H54 (cell line): Measurements from ENCODE around the gene TBCK.

Experiments used
- DNase-seq: peaks from one replicate; pipeline ENCODE4 v3.0.0; 2011; ENCODE audit warnings: low spot score, mixed read lengths; ENCODE audit not compliant: insufficient read length
- FAIRE-seq: peaks from 3 replicates; lab custom pipeline; 2011; peaks lifted over from hg19 to GRCh38; lab: Jason Lieb, UNC
- POLR2A ChIP-seq: IDR thresholded peaks from 2 replicates; pipeline ENCODE4 v1.6.1; 2011; ENCODE audit warnings: low read depth, mild to moderate bottlenecking, low read length

TBCK gene

GRCh38 chr4:106287353-106287969 is 28.5 kb downstream of the TBCK start:
- DNase-seq = peak; percentile 1
- TF ChIP-seq POLR2A = no peak
- FAIRE-seq = peak; percentile 15

GRCh38 chr4:106286611-106287010 is 29.4 kb downstream of the TBCK start:
- FAIRE-seq (no peak), DNase-seq (no peak)
- TF ChIP-seq POLR2A = no peak

- no peak for DNase-seq
- FAIRE-seq = no peak
- TF ChIP-seq POLR2A = no peak
Observed at GRCh38 chr4:106284227-106284626, 31.8 kb downstream of the TBCK start.

DNA sequence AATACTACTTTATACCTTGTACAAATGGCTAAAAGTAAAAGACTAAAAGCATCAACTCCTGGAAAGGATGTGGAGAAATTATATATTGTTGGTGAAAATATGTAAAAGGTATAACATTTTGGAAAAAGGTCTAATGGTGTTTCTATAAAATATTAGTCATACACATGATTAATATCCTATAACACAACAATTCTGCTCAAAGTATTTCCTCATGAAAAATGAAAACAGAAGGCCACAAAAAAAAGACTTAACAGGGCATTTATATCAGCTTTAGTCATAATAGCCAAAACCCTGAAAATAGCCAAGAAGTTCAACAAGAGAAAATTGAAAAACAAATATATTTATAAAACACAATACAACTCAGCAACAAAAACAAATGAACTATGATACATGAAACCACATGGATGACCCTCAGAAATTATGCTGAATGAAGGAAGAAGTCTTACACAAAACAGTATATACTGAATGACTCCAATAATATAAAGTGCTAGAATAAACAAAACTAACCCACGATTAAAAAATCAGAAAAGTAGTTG is 38.8 kb downstream of the TBCK start:
- no peak for FAIRE-seq
- no peak for DNase-seq
- TF ChIP-seq POLR2A = no peak

GRCh38 chr4:106273831-106274230 is 42.2 kb downstream of the TBCK start:
- no peak for FAIRE-seq
- TF ChIP-seq POLR2A = no peak
- DNase-seq = no peak

DNA sequence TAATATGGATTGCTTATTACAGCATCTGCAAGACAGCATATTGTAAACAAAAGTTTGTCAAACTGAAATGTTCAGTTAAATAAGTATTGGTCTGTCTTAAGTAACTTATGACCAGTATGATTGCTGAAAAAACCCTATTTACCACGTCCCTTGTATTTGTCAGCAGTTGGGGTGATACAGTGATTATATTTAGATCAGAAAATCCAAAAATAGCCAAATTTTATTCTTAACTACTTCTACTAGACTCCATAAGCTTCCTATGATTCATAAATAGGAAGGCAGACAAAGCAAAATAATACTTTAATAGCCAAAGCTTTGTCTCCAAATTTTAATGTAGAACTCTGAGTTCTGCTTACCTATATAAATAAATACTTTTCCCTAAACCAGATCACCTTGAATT is 45.3 kb downstream of the TBCK start:
- no peak for TF ChIP-seq POLR2A
- DNase-seq (no peak), FAIRE-seq (no peak)

- FAIRE-seq = no peak
- DNase-seq = no peak
- TF ChIP-seq POLR2A = no peak
Observed at GRCh38 chr4:106269711-106270110, 46.3 kb downstream of the TBCK start.

GRCh38 chr4:106268786-106269185 is 47.2 kb downstream of the TBCK start:
- DNase-seq (no peak), FAIRE-seq (no peak)
- no peak for TF ChIP-seq POLR2A

- TF ChIP-seq POLR2A = no peak
- no peak for DNase-seq
- FAIRE-seq = no peak
Observed at GRCh38 chr4:106266201-106266600, 49.8 kb downstream of the TBCK start.

- no peak for TF ChIP-seq POLR2A
- FAIRE-seq (no peak), DNase-seq (no peak)
Observed at GRCh38 chr4:106264331-106264728, 51.7 kb downstream of the TBCK start.

GRCh38 chr4:106263594-106264330 is 52.2 kb downstream of the TBCK start:
- no peak for TF ChIP-seq POLR2A
- DNase-seq (no peak), FAIRE-seq (no peak)

- FAIRE-seq (no peak), DNase-seq (no peak)
- TF ChIP-seq POLR2A = no peak
Observed at GRCh38 chr4:106261980-106262379, 54.0 kb downstream of the TBCK start.

- no peak for FAIRE-seq
- DNase-seq = no peak
- no peak for TF ChIP-seq POLR2A
Observed at GRCh38 chr4:106258145-106259045, 57.6 kb downstream of the TBCK start.

- FAIRE-seq (no peak), DNase-seq (no peak)
- TF ChIP-seq POLR2A = no peak
Observed at GRCh38 chr4:106256190-106256589, 59.8 kb downstream of the TBCK start.
